GM12878 (cell line): ENCODE measurements around the gene KAZN. TPM values are rescaled to one million over a fixed set of nuclear protein-coding genes. Genes with fewer than 3 reads are reported as not detected.

Experiments used
- ATAC-seq: fragments of 200-7000 bp; cut with Tn5 transposase; 3 replicates; pipeline ENCODE4 v1.9.1; 2020; ENCODE audit warnings: mild to moderate bottlenecking, moderate library complexity
- BruUV-seq: library from RNA; stranded (reverse); fragments of 400-500 nt; replicated peaks from 2 replicates; lab custom pipeline; 2021; lab: Mats Ljungman, UMichigan
- CTCF ChIA-PET: fragments of 300-600 bp; sonication (Branson Sonifier 250); formaldehyde crosslinking; extraction: SDS; loops from one replicate; lab custom pipeline; 2021; ENCODE audit warnings: inconsistent platforms; lab: Yijun Ruan, JAX
- POLR2A ChIA-PET: fragments of 350-600 bp; formaldehyde crosslinking; extraction: SDS; loops from one replicate; lab custom pipeline; 2021; ENCODE audit warnings: inconsistent platforms; lab: Charles Lee
- RAD21 ChIA-PET: fragments of 300-600 bp; sonication (Branson Sonifier 250); formaldehyde crosslinking; loops from one replicate; lab custom pipeline; 2023; ENCODE audit warnings: antibody characterized with exemption; ENCODE audit not compliant: unreplicated experiment; lab: Charles Lee
- SMC1A ChIA-PET: fragments of 300-600 bp; sonication (Branson Sonifier 250); formaldehyde crosslinking; loops from one replicate; lab custom pipeline; 2023; ENCODE audit not compliant: unreplicated experiment, uncharacterized antibody; lab: Charles Lee
- DNase-seq: peaks from one replicate; pipeline ENCODE4 v3.0.0-alpha.2; 2011; ENCODE audit warnings: low read depth, low spot score
- FAIRE-seq: peaks from 3 replicates; lab custom pipeline; 2011; peaks lifted over from hg19 to GRCh38; lab: Jason Lieb, UNC
- H2AFZ ChIP-seq: 2 replicates; pipeline ENCODE4 v1.6.0; 2011; ENCODE audit warnings: low read depth, low read length, control low read depth; ENCODE audit not compliant: control insufficient read depth
- H3K27ac ChIP-seq: 2 replicates; pipeline ENCODE4 v1.5.1; 2011; ENCODE audit warnings: control low read depth; ENCODE audit not compliant: control insufficient read depth, insufficient read depth
- H3K27me3 ChIP-seq, 2 experiments: replicated peaks in 1 of 2; 2 replicates each; pipeline versions ENCODE4 v1.6.0 to v1.6.1; 2011; ENCODE audit warnings: low read length in 1 of 2; ENCODE audit not compliant: control insufficient read depth in 2 of 2, insufficient read depth in 2 of 2
- H3K36me3 ChIP-seq, 2 experiments: 2 replicates each; pipeline ENCODE4 v1.5.1; 2011; ENCODE audit warnings: low read length in 1 of 2; ENCODE audit not compliant: control insufficient read depth in 2 of 2, insufficient read depth in 2 of 2
- H3K4me1 ChIP-seq: 2 replicates; pipeline ENCODE4 v1.6.1; 2011; ENCODE audit warnings: mild to moderate bottlenecking, low read length, moderate library complexity, mixed read lengths; ENCODE audit not compliant: control insufficient read depth, insufficient read depth
- H3K4me2 ChIP-seq: 2 replicates; pipeline ENCODE4 v1.6.0; 2011; ENCODE audit warnings: control low read depth; ENCODE audit not compliant: control insufficient read depth, insufficient read depth
- H3K4me3 ChIP-seq: fragments of 200-600 bp; sonication (generic); 2 replicates; pipeline ENCODE4 v1.5.1; 2016
- H3K79me2 ChIP-seq: 2 replicates; pipeline ENCODE4 v1.6.0; 2011; ENCODE audit warnings: low read length; ENCODE audit not compliant: control insufficient read depth, insufficient read depth
- H3K9ac ChIP-seq: 2 replicates; pipeline ENCODE4 v1.8.0; 2011; ENCODE audit warnings: low read length, control low read depth, mixed read lengths; ENCODE audit not compliant: control insufficient read depth, insufficient read depth
- H3K9me3 ChIP-seq: replicated peaks from 3 replicates; pipeline ENCODE4 v1.5.1; 2011; ENCODE audit warnings: mild to moderate bottlenecking, low read length; ENCODE audit not compliant: control insufficient read depth, insufficient read depth
- H4K20me1 ChIP-seq: 2 replicates; pipeline ENCODE4 v1.6.0; 2011; ENCODE audit not compliant: control insufficient read depth, insufficient read depth
- IKZF2 ChIP-seq, 2 experiments: fragments of 450-650 bp; IDR thresholded peaks; 2 replicates each; pipeline ENCODE4 v1.6.1; 2017; ENCODE audit warnings: mild to moderate bottlenecking in 2 of 2, moderate library complexity in 2 of 2
- MTA2 ChIP-seq: fragments of 450-650 bp; IDR thresholded peaks from 2 replicates; pipeline ENCODE4 v1.6.1; 2016; ENCODE audit warnings: low read depth, mild to moderate bottlenecking, moderate library complexity
- POLR2AphosphoS5 ChIP-seq: IDR thresholded peaks from 2 replicates; pipeline ENCODE4 v1.6.1; 2011; ENCODE audit warnings: mild to moderate bottlenecking, low read length, inconsistent platforms
- SIX5 ChIP-seq: IDR thresholded peaks from 2 replicates; pipeline ENCODE4 v1.6.1; 2011; ENCODE audit warnings: mild to moderate bottlenecking, low read depth, low read length, moderate library complexity; ENCODE audit not compliant: severe bottlenecking
- SMAD5 ChIP-seq: IDR thresholded peaks from 2 replicates; pipeline ENCODE4 v1.6.1; 2016; ENCODE audit warnings: antibody characterized with exemption, low read depth
- TCF12 ChIP-seq: IDR thresholded peaks from 2 replicates; pipeline ENCODE4 v1.6.1; 2011; ENCODE audit warnings: low read depth, mild to moderate bottlenecking, low read length
- ZSCAN29 ChIP-seq: fragments of 450-650 bp; IDR thresholded peaks from 2 replicates; pipeline ENCODE4 v1.6.1; 2017; ENCODE audit warnings: mild to moderate bottlenecking, moderate library complexity
- WGBS: methylation state at CpG from one replicate; pipeline ENCODE4 v1.1.6; 2016; ENCODE audit warnings: low lambda C conversion rate; ENCODE audit not compliant: insufficient replicate concordance, insufficient coverage; ENCODE audit errors: missing lambda C conversion rate; 5-methylcytosine and 5-hydroxymethylcytosine counted together
- in situ Hi-C: fragments of 300-500 bp; cut with MboI; formaldehyde crosslinking; loops from 9 replicates; pipeline ENCODE4 v1.14.3; 2018; ENCODE audit warnings: mixed read lengths
- intact Hi-C: fragments of 100-400 bp; cut with micrococcal nuclease; formaldehyde crosslinking; loops from one replicate; pipeline ENCODE4 v1.14.2; 2022; ENCODE audit not compliant: unreplicated experiment
- polyA plus RNA-seq, 11 experiments: library from polyadenylated mRNA; depleted of rRNA in 4 of 11; unstranded in 6 of 11; stranded (reverse) in 5 of 11; fragments of >200 nt; fragmentation: Nextera tagmentation in 4 of 11; fragmentation: Illumina TruSeq in 1 of 11; extraction: Ambion mirVana in 4 of 11; extraction: Trizol in 1 of 11; gene quantifications; 1 replicate in 1 of 11; 2 replicates in 10 of 11; pipeline versions ENCODE4 v1.2.1 to v1.2.3, GENCODE V29; 2011 to 2016; ENCODE audit warnings: inconsistent platforms in 2 of 11, missing spikeins in 2 of 11, low read depth in 1 of 11
- total RNA-seq, 4 experiments: library from RNA; depleted of rRNA in 3 of 4; stranded (reverse); fragments of >200 nt in 3 of 4; fragmentation: Illumina TruSeq in 1 of 4; extraction: Trizol in 1 of 4; gene quantifications; 2 replicates each; pipeline versions ENCODE4 v1.2.1 to v1.2.3, GENCODE V29; 2013 to 2021
- TF ChIP-seq, protein P1 (sequence below): fragments of 450-650 bp; IDR thresholded peaks from 2 replicates; pipeline ENCODE4 v1.6.1; 2017; ENCODE audit warnings: antibody characterized with exemption, mild to moderate bottlenecking, moderate library complexity
- TF ChIP-seq, protein P2 (sequence below): IDR thresholded peaks from 2 replicates; pipeline ENCODE4 v1.6.1; 2012; ENCODE audit warnings: improper control_type of control experiment, low read depth, low read length; ENCODE audit not compliant: insufficient replicate concordance
- TF ChIP-seq, protein P3 (sequence below): fragments of 450-650 bp; formaldehyde crosslinking; IDR thresholded peaks from 2 replicates; pipeline ENCODE4 v1.4.0; 2022; ENCODE audit warnings: mild to moderate bottlenecking, moderate library complexity

KAZN gene
- total and polyA plus RNA-seq, 10 of the 15 experiments (the other 5 are each of a cell fraction or from before 2014, with no cell fraction given): 0.72 to 4.0 (median 1.2) TPM

DNA sequence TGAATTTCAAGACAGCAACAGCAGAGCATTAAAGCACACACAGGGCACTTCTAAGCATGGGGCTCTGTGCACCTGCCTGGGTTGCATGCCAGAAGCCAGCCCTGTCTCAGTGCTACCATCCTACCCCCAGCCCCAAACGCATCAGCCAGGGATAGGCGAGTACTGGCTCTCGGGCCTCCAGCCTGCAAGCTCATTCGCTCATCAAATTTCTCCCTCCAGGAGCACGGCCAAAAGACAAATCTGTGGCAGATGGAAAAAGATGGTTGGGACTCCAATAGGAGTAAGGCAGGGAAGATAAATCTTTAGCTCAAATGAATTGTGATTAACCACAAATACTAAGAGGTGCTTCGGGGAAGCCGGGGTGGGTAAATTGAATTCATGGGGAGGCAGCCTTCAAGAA, 189.6 kb downstream of the KAZN start:
- no peaks in the 10 kb centered on the region for H3K4me1 ChIP-seq
- POLR2A ChIA-PET: no interaction called here
- H3K36me3 ChIP-seq: no peaks in the 10 kb centered on the region
- no peaks in the 10 kb centered on the region for H4K20me1 ChIP-seq
- no peak overlapping the region for H3K9ac ChIP-seq
- no peak overlapping the region for H3K4me2 ChIP-seq
- no peaks in the 10 kb centered on the region for H3K79me2 ChIP-seq
- RAD21 ChIA-PET: no interaction called here
- H2AFZ ChIP-seq: no peak overlapping the region
- H3K27ac ChIP-seq: no peak overlapping the region
- SMC1A ChIA-PET: no interaction called here
- DNase-seq (no peak), FAIRE-seq (no peak), ATAC-seq (no peak)
- H3K4me3 ChIP-seq: no peak overlapping the region
- intact Hi-C loops: no loop called here
- no peaks in the 10 kb centered on the region for H3K9me3 ChIP-seq
- in situ Hi-C loops: no loop called here
- no TSS peak for BruUV-seq
- WGBS: 22% methylated on average over 7 of the region's 7 CpGs
- peaks cover 0 to 3% of the 10 kb centered on the region in 2 experiments; a peak in 2 of 4 replicates for H3K27me3 ChIP-seq
- CTCF ChIA-PET: interaction anchor here (2.3 kb wide), 1 partner anchor 9 kb away, joined by 14 read pairs; no protein-coding TSS in a partner anchor
- TF ChIP-seq, protein P1, sequence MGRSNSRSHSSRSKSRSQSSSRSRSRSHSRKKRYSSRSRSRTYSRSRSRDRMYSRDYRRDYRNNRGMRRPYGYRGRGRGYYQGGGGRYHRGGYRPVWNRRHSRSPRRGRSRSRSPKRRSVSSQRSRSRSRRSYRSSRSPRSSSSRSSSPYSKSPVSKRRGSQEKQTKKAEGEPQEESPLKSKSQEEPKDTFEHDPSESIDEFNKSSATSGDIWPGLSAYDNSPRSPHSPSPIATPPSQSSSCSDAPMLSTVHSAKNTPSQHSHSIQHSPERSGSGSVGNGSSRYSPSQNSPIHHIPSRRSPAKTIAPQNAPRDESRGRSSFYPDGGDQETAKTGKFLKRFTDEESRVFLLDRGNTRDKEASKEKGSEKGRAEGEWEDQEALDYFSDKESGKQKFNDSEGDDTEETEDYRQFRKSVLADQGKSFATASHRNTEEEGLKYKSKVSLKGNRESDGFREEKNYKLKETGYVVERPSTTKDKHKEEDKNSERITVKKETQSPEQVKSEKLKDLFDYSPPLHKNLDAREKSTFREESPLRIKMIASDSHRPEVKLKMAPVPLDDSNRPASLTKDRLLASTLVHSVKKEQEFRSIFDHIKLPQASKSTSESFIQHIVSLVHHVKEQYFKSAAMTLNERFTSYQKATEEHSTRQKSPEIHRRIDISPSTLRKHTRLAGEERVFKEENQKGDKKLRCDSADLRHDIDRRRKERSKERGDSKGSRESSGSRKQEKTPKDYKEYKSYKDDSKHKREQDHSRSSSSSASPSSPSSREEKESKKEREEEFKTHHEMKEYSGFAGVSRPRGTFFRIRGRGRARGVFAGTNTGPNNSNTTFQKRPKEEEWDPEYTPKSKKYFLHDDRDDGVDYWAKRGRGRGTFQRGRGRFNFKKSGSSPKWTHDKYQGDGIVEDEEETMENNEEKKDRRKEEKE: no peak
- no peak for TF ChIP-seq SMAD5
- no peak for TF ChIP-seq TCF12
- TF ChIP-seq ZSCAN29: no peak
- TF ChIP-seq, protein P2, sequence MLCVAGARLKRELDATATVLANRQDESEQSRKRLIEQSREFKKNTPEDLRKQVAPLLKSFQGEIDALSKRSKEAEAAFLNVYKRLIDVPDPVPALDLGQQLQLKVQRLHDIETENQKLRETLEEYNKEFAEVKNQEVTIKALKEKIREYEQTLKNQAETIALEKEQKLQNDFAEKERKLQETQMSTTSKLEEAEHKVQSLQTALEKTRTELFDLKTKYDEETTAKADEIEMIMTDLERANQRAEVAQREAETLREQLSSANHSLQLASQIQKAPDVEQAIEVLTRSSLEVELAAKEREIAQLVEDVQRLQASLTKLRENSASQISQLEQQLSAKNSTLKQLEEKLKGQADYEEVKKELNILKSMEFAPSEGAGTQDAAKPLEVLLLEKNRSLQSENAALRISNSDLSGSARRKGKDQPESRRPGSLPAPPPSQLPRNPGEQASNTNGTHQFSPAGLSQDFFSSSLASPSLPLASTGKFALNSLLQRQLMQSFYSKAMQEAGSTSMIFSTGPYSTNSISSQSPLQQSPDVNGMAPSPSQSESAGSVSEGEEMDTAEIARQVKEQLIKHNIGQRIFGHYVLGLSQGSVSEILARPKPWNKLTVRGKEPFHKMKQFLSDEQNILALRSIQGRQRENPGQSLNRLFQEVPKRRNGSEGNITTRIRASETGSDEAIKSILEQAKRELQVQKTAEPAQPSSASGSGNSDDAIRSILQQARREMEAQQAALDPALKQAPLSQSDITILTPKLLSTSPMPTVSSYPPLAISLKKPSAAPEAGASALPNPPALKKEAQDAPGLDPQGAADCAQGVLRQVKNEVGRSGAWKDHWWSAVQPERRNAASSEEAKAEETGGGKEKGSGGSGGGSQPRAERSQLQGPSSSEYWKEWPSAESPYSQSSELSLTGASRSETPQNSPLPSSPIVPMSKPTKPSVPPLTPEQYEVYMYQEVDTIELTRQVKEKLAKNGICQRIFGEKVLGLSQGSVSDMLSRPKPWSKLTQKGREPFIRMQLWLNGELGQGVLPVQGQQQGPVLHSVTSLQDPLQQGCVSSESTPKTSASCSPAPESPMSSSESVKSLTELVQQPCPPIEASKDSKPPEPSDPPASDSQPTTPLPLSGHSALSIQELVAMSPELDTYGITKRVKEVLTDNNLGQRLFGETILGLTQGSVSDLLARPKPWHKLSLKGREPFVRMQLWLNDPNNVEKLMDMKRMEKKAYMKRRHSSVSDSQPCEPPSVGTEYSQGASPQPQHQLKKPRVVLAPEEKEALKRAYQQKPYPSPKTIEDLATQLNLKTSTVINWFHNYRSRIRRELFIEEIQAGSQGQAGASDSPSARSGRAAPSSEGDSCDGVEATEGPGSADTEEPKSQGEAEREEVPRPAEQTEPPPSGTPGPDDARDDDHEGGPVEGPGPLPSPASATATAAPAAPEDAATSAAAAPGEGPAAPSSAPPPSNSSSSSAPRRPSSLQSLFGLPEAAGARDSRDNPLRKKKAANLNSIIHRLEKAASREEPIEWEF: no peak
- TF ChIP-seq, protein P3, sequence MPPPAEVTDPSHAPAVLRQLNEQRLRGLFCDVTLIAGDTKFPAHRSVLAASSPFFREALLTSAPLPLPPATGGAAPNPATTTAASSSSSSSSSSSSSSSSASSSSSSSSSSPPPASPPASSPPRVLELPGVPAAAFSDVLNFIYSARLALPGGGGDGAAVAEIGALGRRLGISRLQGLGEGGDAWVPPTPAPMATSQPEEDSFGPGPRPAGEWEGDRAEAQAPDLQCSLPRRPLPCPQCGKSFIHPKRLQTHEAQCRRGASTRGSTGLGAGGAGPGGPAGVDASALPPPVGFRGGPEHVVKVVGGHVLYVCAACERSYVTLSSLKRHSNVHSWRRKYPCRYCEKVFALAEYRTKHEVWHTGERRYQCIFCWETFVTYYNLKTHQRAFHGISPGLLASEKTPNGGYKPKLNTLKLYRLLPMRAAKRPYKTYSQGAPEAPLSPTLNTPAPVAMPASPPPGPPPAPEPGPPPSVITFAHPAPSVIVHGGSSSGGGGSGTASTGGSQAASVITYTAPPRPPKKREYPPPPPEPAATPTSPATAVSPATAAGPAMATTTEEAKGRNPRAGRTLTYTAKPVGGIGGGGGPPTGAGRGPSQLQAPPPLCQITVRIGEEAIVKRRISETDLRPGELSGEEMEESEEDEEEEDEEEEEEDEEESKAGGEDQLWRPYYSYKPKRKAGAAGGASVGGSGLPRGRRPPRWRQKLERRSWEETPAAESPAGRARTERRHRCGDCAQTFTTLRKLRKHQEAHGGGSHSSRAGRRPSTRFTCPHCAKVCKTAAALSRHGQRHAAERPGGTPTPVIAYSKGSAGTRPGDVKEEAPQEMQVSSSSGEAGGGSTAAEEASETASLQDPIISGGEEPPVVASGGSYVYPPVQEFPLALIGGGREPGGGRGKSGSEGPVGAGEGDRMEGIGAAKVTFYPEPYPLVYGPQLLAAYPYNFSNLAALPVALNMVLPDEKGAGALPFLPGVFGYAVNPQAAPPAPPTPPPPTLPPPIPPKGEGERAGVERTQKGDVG (CRISPR knock-in tag): no peak
- no peak for TF ChIP-seq IKZF2 (IDR thresholded peaks at IDR 0.05)
- TF ChIP-seq POLR2AphosphoS5: no peak
- no peak for TF ChIP-seq MTA2
- TF ChIP-seq SIX5: no peak
